Measurements from ENCODE around the gene SMPD4. TPM values are rescaled to one million over a fixed set of nuclear protein-coding genes. Genes with fewer than 3 reads are reported as not detected.
"Not testable (repeated sequence)": the region's sequence is repeated elsewhere in the genome, so short reads cannot be mapped to it uniquely, and the experiment has no call there.

Gene SMPD4
- total and polyA plus RNA-seq, 2 of the 8 experiments (the other 6 are each of a cell fraction or from before 2014, with no cell fraction given) = 102 to 106 TPM

DNA sequence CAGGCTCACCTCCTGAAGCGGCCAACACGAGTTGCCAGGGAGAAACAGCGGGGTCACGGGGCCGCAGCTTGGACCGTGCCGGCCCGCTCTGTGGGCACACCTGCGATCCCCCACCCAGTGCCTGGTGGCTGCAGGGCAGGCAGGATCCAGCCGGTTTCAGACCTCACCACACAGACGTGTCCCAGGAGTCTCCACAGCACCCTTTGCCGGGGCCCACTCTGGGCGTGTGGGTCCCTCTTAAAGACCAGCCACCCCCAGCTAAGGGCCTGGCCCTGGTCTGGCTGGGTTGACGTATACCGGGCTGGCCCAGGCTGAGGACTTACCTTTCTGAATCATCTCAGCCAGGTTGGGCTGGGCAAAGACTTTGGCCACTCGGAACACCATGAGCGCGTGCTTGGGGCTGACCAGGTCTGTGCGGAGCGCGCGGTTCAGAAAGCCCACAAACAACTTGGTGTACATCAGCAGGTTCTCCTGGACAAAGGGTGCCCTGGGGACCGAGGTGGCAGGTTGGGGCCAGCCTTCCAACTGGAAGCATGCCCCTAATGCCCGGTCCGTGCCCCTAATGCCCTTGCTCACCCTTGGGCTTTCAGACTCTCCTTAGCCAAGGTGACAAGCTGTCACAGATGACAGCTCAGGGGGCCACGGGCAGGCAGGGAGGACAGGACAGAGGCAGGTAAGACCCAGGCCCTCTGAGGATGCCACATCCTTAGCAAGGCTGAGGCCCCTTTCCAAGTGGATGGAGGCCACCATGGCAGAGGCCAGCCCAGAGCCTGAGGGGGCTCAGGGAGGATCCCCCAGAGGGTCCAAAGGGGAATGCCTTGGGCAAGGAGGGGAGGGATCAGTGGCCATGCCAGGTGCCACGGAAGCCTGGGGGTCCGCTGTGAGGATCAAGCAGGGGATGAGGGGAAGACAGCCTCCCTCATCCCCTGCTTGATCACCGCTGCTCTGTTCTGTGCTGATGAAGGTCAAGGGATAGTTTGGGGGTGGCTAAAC lies 26.3 kb downstream of the SMPD4 start (continued):
- TF ChIP-seq TAF7 (optimal IDR thresholded peaks at IDR 0.05; ENCODE audit: borderline replicate concordance, low read depth, low read length) = no peak
- TF ChIP-seq RNF2 (IDR thresholded peaks at IDR 0.05; ENCODE audit: borderline replicate concordance, low read depth, low read length, missing control alignments, poor library complexity, severe bottlenecking) = no peak
- TF ChIP-seq SP4 (IDR thresholded peaks at IDR 0.05; ENCODE audit: low read length) = no peak
- no peak for TF ChIP-seq SIX5 (IDR thresholded peaks at IDR 0.05; ENCODE audit: low read depth, low read length)
- no peak for TF ChIP-seq NRF1 (IDR thresholded peaks at IDR 0.05; ENCODE audit: low read depth, low read length)

DNA sequence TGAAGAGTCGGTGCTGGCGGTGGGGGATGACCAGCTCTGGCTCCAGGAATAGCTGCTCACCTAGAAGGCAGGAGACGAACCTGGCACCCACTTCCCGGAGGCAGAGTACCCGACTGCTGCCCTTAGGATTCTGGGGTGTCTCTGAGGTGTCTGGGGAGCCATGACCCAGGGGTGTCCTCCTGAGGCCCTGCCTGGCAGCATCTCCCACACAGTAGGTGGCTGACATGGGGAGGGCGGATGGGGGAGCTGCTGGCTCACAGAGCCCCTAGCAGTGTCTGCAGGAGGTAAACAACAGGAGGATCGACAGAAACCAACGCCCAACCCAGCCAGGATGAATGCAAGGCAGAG lies 27.0 kb downstream of the SMPD4 start:
- CTCF ChIA-PET (ENCODE audit: partially characterized antibody); H2BK15ac ChIP-seq (ENCODE audit: low read length): not testable (repeated sequence)

More for the DNA sequence above, 27.0 kb downstream of the SMPD4 start:
- 93% methylated on average over 4 of the region's 8 CpGs; no CpG with 5 or more reads in 1 of the 2 experiments for WGBS, 2 experiments (ENCODE audit: extremely low coverage in 1 of 2, insufficient coverage in 1 of 2, insufficient read length in 1 of 2, insufficient replicate concordance in 2 of 2, low coverage in 1 of 2, low lambda C conversion rate in 2 of 2, missing lambda C conversion rate in 1 of 2)
- H3K56ac ChIP-seq (replicated peaks; ENCODE audit: insufficient read length, low read depth, low read length); H2AFZ ChIP-seq (ENCODE audit: low read length); H2BK5ac ChIP-seq (ENCODE audit: low read depth, low read length); H4K91ac ChIP-seq (replicated peaks; ENCODE audit: insufficient read length, low read length); H3K14ac ChIP-seq (ENCODE audit: insufficient read length); H3K27ac ChIP-seq (ENCODE audit: low read depth, low read length); H3K4me1 ChIP-seq (replicated peaks in 1 of 4; ENCODE audit: control insufficient read depth in 3 of 4, insufficient read depth in 4 of 4, low read length in 3 of 4); H3K23me2 ChIP-seq (ENCODE audit: low read depth, low read length); H2BK12ac ChIP-seq (ENCODE audit: low read depth, low read length); H3K4ac ChIP-seq (replicated peaks; ENCODE audit: insufficient read length, low read depth, low read length); H4K8ac ChIP-seq (ENCODE audit: extremely low read depth, insufficient read depth, low read length); H3K9ac ChIP-seq (replicated peaks in 1 of 4; ENCODE audit: extremely low read depth in 1 of 4, low read depth in 3 of 4, low read length in 3 of 4); DNase-seq (ENCODE audit: low read depth in 1 of 2, low spot score in 2 of 2); POLR2A ChIA-PET (ENCODE audit: partially characterized antibody); H3K27me3 ChIP-seq (replicated peaks in 1 of 4; ENCODE audit: control insufficient read depth in 3 of 4, extremely low read depth in 1 of 4, insufficient read depth in 3 of 4, low read length in 3 of 4); H3K23ac ChIP-seq (ENCODE audit: insufficient read length); H2BK20ac ChIP-seq (ENCODE audit: low read length); H3K79me2 ChIP-seq (ENCODE audit: control insufficient read depth in 1 of 2, insufficient read depth in 2 of 2, low read length in 2 of 2); H3K79me1 ChIP-seq (ENCODE audit: low read depth, low read length); H2AK5ac ChIP-seq (ENCODE audit: low read depth, low read length); FAIRE-seq; H3K4me2 ChIP-seq (ENCODE audit: insufficient read depth in 1 of 2, low read depth in 2 of 2, low read length in 2 of 2); H3K4me3 ChIP-seq (ENCODE audit: extremely low read depth in 1 of 4, insufficient read depth in 2 of 4, low read depth in 3 of 4, low read length in 4 of 4); H4K5ac ChIP-seq (ENCODE audit: insufficient read length, low read depth, low read length); H3K18ac ChIP-seq (ENCODE audit: extremely low read depth, low read length); H2BK120ac ChIP-seq (replicated peaks; ENCODE audit: low read depth, low read length); H3K9me3 ChIP-seq (ENCODE audit: insufficient read depth in 2 of 2, low read depth in 1 of 2, low read length in 1 of 2); H4K20me1 ChIP-seq (replicated peaks in 1 of 2; ENCODE audit: control insufficient read depth in 1 of 2, insufficient read depth in 2 of 2, low read length in 2 of 2): not testable (repeated sequence)
- peaks cover 3 to 32% (median 14%) of the 10 kb centered on the region in 4 experiments; a peak in 5 of 8 replicates for H3K36me3 ChIP-seq (ENCODE audit: control insufficient read depth in 2 of 4, insufficient read depth in 4 of 4, low read length in 3 of 4)
